Subcutaneous adipose tissue (tissue), 4 donors: Measurements from ENCODE around the gene REC8. TPM values are rescaled to one million over a fixed set of nuclear protein-coding genes. Genes with fewer than 3 reads are reported as not detected.

Experiments used
- total RNA-seq, 4 donors: library from RNA; depleted of rRNA; stranded (reverse); fragments of >200 nt; gene quantifications; one replicate each; pipeline ENCODE4 v1.1.0, GENCODE V29; 2016
- TF ChIP-seq, protein P1 (sequence below): fragments of 450-650 bp; IDR thresholded peaks from one replicate; pipeline ENCODE4 v1.5.1; 2016; ENCODE audit warnings: low read depth, mild to moderate bottlenecking, control low read depth, antibody characterized with exemption, moderate library complexity

REC8 gene
- total RNA-seq, 4 donors from 2014 or later: 3.1 to 27.7 (median 5.5) TPM

DNA sequence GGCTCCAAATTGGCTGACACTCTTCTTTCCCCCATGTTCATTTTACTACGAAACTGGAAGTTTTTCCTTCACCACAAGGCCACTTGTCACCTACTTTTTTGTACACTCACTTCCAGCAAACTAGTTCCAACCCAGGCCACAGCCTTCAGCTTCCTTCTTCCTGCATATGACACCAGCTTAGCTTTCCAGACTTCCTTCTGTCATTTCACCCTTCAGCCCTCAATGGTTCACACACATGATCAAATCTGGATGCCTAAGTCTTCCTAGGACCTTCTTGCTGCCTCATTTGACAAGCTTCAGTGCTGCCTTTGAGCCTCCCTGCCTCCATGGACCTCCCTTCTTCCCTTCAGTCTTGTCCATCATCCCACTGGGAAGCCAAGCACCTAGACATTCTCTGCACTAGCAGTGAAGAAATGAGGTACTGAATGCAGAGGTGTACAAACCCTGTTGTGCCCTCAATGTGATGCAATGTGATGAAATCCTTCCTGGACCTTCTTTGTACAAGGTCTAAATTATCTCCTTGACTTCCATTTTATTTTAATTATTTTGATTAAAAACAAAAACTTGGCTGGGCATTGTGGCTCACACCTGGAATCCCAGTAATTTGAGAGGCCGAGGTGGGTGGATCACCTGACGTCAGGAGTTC, 4.3 kb upstream of the REC8 start:
- TF ChIP-seq, protein P1, sequence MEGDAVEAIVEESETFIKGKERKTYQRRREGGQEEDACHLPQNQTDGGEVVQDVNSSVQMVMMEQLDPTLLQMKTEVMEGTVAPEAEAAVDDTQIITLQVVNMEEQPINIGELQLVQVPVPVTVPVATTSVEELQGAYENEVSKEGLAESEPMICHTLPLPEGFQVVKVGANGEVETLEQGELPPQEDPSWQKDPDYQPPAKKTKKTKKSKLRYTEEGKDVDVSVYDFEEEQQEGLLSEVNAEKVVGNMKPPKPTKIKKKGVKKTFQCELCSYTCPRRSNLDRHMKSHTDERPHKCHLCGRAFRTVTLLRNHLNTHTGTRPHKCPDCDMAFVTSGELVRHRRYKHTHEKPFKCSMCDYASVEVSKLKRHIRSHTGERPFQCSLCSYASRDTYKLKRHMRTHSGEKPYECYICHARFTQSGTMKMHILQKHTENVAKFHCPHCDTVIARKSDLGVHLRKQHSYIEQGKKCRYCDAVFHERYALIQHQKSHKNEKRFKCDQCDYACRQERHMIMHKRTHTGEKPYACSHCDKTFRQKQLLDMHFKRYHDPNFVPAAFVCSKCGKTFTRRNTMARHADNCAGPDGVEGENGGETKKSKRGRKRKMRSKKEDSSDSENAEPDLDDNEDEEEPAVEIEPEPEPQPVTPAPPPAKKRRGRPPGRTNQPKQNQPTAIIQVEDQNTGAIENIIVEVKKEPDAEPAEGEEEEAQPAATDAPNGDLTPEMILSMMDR: no peak

DNA sequence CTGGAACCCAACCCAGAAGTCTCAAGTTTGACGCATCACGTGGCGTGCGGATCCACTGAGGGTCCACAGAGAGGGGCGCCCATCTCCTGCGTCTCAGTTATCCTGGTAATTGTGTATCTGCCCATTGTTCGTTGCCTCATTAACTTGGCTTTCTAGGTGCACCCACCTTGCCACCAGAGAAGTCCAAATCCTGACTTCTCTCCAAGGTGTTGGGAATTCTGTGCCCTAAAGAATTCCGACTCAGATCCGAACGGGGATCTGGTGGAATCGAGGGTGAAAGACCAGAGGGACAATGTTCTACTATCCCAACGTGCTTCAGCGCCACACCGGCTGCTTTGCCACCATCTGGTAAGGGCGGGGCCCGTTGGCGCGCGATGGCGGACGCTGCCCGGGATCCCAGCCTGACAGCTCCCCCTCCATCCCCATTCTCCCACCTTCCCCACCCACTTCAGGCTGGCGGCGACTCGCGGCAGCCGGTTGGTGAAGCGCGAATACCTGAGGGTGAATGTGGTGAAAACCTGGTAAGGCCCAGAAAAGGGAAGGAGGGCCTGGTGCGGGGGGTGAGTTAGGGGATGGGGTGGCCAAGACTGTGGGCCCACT, 481 bp downstream of the REC8 start:
- TF ChIP-seq, protein P1: no peak

DNA sequence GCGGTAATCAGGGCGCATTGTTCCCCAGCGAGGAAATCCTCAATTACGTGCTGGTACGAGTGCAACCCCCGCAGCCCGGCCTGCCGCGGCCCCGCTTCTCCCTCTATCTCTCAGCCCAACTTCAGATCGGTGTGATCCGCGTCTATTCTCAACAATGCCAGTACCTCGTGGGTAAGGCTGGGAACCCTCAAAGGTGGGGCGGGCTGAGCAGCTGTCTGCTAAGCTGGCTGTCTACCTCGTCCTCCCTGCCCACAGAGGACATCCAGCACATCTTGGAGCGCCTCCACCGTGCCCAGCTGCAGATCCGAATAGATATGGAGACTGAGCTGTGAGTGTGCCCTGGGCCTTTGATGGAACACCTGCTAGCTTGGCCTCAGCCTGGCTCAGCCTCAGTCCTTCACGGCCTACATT, 996 bp downstream of the REC8 start:
- TF ChIP-seq, protein P1: no peak

DNA sequence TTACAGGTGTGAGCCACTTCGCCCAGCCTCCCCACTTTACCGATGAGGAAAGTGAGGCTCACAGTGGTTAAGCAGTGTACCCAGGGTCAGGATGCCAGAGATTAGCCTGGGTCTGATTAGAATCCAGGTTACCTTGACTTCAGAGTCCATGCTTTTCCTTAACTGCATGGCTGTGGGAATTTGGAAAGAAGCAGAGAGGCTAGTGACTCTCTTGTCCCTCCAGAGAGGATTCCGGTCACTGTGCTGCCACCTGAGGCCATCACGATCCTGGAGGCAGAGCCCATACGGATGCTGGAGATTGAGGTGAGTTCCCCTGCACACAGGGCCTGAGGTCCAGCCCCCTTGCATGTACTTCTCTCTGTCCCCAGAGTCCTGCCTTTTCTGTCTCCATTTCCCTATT, 4.7 kb downstream of the REC8 start:
- TF ChIP-seq, protein P1: no peak

DNA sequence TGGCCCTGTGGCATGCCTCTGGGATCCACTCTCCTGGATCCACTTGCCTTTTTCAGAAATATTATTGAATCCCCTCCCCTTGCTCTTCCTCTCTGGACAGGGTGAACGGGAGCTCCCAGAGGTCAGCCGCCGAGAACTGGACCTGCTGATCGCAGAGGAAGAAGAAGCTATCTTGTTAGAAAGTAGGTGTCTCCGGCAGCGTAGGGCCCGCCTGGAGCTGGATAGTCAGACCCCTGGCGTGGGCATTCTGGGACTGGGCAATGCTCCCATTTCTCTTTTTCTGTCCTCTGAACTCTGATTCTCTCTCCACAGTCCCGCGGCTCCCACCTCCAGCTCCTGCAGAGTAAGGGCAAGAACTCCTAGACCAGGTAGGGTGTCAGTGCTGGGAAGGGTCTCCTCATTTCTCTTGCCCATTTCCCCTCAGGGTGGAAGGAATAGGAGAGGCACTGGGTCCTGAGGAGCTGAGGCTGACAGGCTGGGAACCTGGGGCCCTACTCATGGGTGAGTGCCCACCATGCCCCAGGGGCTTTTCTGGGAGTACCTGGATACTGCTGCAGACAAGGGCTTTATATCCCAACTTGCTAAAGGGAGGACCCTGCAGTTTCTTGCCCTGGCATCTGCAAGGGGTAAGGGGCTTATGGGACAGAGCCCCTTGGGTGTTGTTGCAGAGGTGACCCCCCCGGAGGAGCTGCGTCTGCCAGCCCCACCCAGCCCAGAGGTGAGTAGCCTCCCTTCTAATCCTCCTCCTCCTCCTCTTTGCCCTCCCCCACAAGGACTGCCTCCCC, 5.4 kb downstream of the REC8 start:
- TF ChIP-seq, protein P1: no peak

DNA sequence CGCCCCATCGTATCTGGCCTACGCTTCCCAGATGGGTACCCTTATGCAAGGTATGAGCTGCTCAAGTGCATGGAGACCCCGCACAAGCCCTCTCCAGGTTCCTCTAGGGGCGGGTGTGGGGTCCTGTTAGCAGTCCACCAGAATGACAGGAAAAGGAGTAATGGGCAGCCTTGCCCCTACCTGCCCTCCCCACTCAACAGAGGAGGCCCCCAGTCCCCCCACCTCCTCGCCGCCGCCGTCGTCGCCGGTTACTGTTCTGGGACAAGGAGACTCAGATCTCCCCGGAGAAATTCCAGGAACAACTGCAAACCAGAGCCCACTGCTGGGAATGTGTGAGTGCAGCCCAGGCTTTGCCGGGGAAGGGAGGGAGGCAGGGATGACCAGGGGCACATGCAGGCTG, 6.0 kb downstream of the REC8 start:
- TF ChIP-seq, protein P1: no peak

DNA sequence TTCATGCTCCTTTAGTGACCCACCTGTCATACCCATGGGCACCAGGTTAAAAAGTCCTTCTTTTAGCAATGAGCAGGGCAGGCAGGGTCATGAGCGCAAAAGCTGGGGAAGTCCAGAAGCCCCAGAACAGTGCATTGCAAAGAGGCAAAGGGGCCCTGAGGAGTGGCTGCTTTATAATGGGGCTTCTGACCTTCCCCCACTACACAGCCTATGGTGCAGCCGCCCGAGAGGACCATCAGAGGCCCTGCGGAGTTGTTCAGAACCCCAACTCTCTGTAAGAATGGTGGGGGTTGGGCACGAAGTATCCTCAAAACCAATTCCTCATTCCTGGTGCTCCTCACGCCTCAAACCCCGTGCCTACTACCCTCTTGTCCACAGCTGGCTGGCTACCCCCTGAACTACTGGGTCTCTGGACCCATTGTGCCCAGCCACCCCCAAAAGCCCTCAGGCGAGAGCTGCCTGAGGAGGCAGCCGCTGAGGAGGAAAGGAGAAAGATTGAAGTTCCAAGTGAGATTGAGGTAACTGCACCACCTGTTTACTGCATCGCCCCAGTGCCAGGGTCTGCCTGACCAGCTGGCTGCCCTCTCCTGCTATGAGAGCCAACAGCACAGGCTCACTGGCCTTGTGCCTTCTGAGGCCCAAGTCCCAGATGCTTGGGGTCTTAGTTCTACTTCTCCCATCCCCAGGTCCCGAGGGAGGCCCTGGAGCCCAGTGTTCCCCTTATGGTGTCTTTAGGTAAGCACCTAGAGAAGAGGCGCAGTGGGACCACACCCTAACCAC, 6.7 kb downstream of the REC8 start:
- TF ChIP-seq, protein P1: no peak
